GM12865 (cell line): ENCODE data around the gene GSTO1.

ENCODE experiments used
- DNase-seq: peaks from one replicate; pipeline ENCODE4 v3.0.0; 2010; ENCODE audit warnings: low read depth
- H3K4me3 ChIP-seq: 2 replicates; pipeline ENCODE4 v1.5.1; 2011; ENCODE audit warnings: mild to moderate bottlenecking, low read depth, low read length, control low read depth
- TF ChIP-seq, protein P1 (sequence below): IDR thresholded peaks from 2 replicates; pipeline ENCODE4 v1.5.1; 2011; ENCODE audit warnings: low read length, control low read depth, low read depth, inconsistent platforms; ENCODE audit not compliant: insufficient read depth; ENCODE audit errors: missing control alignments

Gene GSTO1

DNA sequence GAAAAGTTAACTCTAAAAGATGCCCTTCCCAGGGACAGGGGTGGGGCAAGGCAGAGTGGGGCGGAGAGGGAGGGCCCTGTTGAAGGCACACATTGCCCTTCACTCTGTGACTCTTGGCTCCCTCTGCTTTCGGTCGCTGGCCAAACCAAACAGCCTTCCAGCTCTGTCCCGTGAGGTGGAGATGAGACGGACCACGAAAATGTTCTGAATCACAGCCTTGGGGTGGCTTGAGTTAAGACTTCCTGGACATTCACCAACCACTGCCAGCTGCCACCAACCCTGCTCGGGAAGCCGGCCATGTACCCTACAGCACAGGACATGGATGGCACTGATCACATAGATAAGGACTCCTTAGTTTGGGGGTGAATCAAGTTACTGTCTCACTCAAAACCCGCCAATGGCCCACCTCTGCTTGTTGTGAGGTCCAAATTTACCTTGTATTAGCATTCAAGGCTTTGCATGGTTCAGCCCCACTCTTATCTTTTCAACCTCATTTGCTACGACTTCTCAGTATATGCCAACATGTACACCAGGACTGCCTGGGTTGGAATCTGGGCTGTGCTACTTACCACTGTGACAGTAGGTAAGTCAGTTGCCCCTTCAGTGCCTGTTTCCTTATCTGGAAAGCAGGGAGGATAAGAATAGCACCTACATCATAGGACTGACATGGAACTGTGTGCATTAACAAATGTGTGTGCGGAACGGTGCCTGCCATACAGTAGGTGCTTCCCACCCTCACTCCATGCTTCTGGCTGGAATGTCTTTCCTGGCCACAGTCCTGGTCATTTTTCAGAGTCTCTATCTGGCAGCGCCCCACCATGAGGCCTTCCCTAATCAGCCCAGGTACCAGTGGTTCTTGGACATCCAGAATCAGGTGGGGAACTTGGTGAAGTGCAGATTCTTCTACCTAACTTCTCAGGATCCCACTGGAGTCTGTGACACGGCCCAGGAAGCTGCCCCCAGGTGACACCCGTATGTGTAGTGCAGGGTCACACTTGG is 55.6 kb downstream of the GSTO1 start:
- TF ChIP-seq, protein P1, sequence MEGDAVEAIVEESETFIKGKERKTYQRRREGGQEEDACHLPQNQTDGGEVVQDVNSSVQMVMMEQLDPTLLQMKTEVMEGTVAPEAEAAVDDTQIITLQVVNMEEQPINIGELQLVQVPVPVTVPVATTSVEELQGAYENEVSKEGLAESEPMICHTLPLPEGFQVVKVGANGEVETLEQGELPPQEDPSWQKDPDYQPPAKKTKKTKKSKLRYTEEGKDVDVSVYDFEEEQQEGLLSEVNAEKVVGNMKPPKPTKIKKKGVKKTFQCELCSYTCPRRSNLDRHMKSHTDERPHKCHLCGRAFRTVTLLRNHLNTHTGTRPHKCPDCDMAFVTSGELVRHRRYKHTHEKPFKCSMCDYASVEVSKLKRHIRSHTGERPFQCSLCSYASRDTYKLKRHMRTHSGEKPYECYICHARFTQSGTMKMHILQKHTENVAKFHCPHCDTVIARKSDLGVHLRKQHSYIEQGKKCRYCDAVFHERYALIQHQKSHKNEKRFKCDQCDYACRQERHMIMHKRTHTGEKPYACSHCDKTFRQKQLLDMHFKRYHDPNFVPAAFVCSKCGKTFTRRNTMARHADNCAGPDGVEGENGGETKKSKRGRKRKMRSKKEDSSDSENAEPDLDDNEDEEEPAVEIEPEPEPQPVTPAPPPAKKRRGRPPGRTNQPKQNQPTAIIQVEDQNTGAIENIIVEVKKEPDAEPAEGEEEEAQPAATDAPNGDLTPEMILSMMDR, result no peak
- H3K4me3 ChIP-seq, result no peak overlapping the region
- DNase-seq, result no peak

DNA sequence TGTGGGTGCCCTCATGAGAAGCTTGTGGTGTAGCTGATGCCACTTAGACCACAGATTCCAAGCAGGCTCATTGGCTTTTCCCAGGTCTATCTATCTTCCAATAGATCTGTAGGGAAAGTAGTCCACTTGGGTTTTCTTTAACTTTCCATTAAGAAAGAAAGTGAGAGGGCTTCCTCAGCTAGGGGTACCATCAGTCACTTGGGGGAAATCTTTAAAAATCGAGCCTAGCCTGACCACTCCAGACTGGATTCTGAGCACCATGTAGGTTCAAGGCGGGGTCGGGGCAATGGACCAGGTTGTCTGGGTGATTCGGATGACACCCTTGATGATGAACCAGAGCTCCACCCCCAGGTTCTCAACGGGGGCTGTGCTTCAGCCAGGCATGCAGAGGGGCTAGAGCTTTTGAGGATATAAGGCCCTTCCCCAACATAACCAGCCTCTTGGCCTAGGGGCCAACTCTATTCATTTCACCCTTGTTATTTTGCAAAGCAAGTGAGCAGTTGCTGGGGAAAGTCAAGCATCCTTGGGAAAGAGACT is 56.6 kb downstream of the GSTO1 start:
- TF ChIP-seq, protein P1, result no peak
- H3K4me3 ChIP-seq, result no peak overlapping the region
- no peak for DNase-seq

DNA sequence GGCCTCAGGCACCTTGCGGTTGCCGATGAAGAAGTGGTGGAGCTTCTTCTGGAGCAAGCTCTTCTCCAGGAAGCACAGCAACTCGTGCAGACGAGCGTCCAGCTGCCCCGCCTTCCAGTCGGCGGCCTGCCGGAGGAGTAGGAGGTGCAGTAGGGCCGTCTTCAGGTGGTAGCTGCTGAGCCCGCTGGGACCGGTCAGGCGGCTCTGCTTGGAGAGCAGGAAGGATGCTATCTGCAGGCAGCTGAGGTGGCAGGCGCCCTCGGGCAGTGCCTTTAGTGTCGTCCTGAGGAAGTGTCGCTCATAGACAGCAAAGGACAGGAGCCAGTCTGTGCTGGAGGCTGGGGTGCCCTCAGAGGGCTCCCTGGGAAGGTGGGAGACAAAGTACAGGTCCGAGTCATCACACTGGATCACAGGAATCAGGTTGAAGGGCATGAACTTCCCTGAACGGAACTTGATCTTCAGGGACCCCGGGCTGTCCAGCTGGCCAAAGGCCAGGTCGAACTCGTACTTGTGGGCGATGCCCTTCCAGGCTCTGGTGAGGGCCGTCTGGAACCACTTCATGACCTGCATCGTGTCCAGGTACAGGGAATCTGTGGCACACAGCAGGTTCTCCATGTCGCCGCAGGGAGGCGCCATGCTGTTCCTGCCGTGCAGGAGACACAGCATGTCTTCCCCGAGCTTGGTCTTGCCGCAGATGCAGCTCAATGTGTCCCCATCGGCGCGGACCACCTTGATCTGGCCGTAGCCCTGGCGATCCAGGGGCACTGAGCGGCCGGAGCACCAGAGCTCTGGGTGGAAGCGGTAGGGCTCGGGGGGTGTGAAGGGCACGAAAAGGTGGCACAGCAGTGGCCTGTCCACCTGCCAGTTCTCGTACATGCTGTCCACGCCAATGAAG is 60.1 kb downstream of the GSTO1 start:
- H3K4me3 ChIP-seq, result no peak overlapping the region
- TF ChIP-seq, protein P1, result no peak
- DNase-seq, result no peak

DNA sequence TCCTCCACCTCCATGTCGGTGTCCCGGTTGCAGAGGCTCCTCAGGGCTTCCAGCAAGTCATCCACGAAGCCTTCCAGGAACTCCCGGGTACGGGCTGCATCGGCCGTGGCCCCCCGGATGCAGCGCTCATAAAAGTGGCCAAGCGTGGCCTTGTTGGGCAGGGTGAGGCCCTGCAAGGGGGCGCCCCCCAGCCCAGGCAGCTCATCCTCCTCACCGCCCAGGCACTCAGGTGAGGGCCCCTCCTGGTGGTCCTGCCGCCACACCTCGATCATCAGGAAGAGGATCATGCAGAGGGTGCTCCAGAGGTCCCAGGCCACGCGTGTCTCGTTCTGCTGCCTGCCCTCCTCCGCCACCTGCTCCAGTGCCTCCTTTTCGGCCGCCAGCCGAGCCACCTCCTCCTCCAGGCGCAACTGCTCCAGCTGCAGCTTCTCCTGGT is 60.8 kb downstream of the GSTO1 start:
- TF ChIP-seq, protein P1, result no peak
- no peak for DNase-seq
- no peak overlapping the region for H3K4me3 ChIP-seq

DNA sequence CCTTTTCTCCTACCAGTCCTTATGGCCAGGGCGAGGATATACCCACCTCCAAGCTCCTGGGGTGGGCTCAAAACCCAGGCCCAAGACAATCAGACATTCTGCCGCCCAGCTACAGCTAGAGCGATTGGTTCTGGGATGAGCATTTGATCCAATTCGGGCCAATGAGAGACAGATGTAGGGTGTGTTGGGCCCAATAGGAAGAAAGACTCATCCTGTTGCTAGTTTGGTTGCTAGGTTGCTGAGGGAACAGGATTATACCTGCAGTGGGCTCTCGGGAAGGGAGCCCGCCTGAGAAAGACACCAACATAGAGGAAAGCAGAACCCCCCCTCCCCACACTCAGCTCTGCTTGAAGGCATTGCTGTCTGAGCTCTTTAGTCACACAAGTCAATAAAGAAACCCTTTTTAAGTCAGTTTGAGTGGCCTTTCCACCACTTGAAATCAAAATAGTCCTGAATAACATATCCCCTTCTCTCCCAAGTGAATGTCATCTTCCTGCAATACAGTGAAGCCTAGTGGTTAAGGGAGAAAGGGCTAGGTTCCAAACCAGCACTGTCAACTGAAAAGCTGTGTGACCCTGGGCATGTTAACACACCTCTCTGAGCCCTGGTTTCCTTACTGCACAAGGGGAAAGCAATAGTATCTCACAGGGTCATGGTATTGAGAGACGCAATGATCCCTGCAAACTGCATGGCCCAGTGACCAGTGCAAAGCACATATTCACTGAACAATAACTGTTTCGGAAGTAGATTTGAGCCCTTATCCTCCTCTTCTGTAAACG is 61.8 kb downstream of the GSTO1 start:
- no peak for DNase-seq
- TF ChIP-seq, protein P1, result no peak
- no peak overlapping the region for H3K4me3 ChIP-seq
